ENCODE data around the gene ENOX1.

GRCh38 chr13:43546816-43547215, 240.0 kb downstream of the ENOX1 start:
- TF ChIP-seq CTCF (IDR thresholded peaks at IDR 0.05; ENCODE audit: extremely low read depth in 1 of 2, insufficient read depth in 1 of 2, low read depth in 1 of 2, low read length in 2 of 2) (no peak), POLR2AphosphoS5 (IDR thresholded peaks at IDR 0.05; ENCODE audit: insufficient read depth, low read depth, low read length) (no peak), GATA2 (IDR thresholded peaks at IDR 0.05; ENCODE audit: insufficient read depth, insufficient read length, low read depth, low read length) (no peak), MAX (IDR thresholded peaks at IDR 0.05; ENCODE audit: insufficient read depth, insufficient read length) (no peak), POLR2A (IDR thresholded peaks at IDR 0.05; ENCODE audit: low read depth, low read length) (no peak), MYC (IDR thresholded peaks at IDR 0.05; ENCODE audit: low read depth, low read length) (no peak)
